HG03108 (cell line): ENCODE data around the gene LZTR1.
"Not testable (repeated sequence)": the region's sequence is repeated elsewhere in the genome, so short reads cannot be mapped to it uniquely, and the experiment has no call there.

Experiments used
- ATAC-seq: cut with Tn5 transposase; IDR thresholded peaks from one replicate; pipeline ENCODE4 v1.9.1; 2021; ENCODE audit warnings: moderate library complexity; ENCODE audit not compliant: unreplicated experiment

Gene LZTR1

GRCh38 chr22:20965104-20965887 is 16.8 kb upstream of the LZTR1 start:
- ATAC-seq: no peak

GRCh38 chr22:20965888-20966855 is 15.9 kb upstream of the LZTR1 start:
- no peak for ATAC-seq

GRCh38 chr22:20966883-20967696 is 15.0 kb upstream of the LZTR1 start, which contains the start of gene AIFM3:
TSS of gene AIFM3 (plus strand) at chr22:20967255. CDS start at chr22:20967945, 690 bp downstream.
- ATAC-seq: no peak

- ATAC-seq: no peak
Observed at GRCh38 chr22:20967697-20968211, 14.3 kb upstream of the LZTR1 start.

- no peak for ATAC-seq
Observed at GRCh38 chr22:20968281-20968977, 13.7 kb upstream of the LZTR1 start.

GRCh38 chr22:20970939-20971657 is 11.0 kb upstream of the LZTR1 start:
- no peak for ATAC-seq

- ATAC-seq: not testable (repeated sequence)
Observed at GRCh38 chr22:20972014-20972694, 9.9 kb upstream of the LZTR1 start.

- ATAC-seq: no peak
Observed at GRCh38 chr22:20972933-20973577, 9.0 kb upstream of the LZTR1 start.

GRCh38 chr22:20973634-20974286 is 8.3 kb upstream of the LZTR1 start:
- ATAC-seq: no peak

GRCh38 chr22:20974336-20974955 is 7.7 kb upstream of the LZTR1 start:
- ATAC-seq: no peak

- no peak for ATAC-seq
Observed at GRCh38 chr22:20975541-20976290, 6.4 kb upstream of the LZTR1 start.

- ATAC-seq: no peak
Observed at GRCh38 chr22:20976291-20976877, 5.7 kb upstream of the LZTR1 start.

- ATAC-seq: no peak
Observed at GRCh38 chr22:20977019-20977418, 5.1 kb upstream of the LZTR1 start.

GRCh38 chr22:20977516-20978170 is 4.5 kb upstream of the LZTR1 start:
- no peak for ATAC-seq

GRCh38 chr22:20978419-20978818 is 3.7 kb upstream of the LZTR1 start:
- ATAC-seq: no peak
